ENCODE data around the gene PIK3R5. TPM values are rescaled to one million over a fixed set of nuclear protein-coding genes. Genes with fewer than 3 reads are reported as not detected.

Gene PIK3R5
- total RNA-seq, 1 experiment from 2014 or later = 0.09 TPM

DNA sequence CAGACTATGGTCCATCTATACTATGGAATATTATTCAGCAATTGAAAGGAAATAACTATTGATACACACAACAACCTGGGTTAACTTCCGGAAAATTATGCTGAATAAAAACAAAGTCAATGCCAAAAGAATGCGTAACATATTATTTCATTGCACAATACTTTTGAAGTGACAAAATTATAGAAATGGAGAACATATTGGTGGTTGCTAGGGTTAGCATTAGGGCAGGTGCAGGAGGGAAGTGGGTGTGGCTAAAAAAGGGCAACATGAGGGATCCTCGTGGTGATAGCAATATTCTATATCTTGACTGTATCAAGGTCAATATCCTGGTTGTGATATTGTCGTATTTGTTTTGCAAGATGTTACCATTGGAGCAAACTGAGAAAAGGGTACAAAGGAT, 34.9 kb downstream of the PIK3R5 start:
- BruUV-seq (replicated peaks) = no TSS peak
- intact Hi-C loops (cut with micrococcal nuclease; ENCODE audit: unreplicated experiment) = no loop called here

DNA sequence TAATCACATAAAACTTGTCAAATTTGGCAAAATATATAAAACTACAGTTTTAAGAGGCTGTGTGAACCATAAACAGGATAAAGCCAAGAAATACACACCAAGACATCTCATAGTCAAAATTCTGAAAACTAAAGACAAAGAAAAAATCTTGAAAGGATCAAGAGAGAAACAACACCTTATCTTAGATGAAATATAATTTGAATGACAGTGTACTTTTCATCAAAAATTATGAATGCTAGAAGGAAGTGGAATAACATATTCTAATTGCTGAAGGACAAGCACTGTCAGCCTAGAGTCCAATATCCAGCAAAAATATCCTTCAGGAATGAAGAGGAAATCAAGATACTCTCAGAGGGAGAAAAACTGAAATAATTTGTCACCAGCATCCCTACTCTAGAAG, 37.2 kb downstream of the PIK3R5 start:
- Histone ChIP-seq H3K9me3 (ENCODE audit: low read depth, low read length, poor library complexity, severe bottlenecking) (peaks cover 16% of the 10 kb centered on the region), H3K4me1 (ENCODE audit: insufficient read depth, low read length, poor library complexity, severe bottlenecking) (no peaks in the 10 kb centered on the region), H3K4me3 (ENCODE audit: low read depth, low read length, poor library complexity, severe bottlenecking) (no peak overlapping the region), H3K27ac (ENCODE audit: low read depth, low read length, poor library complexity, severe bottlenecking) (no peak overlapping the region), H3K27me3 (replicated peaks; ENCODE audit: insufficient read depth, low read depth, low read length, poor library complexity) (peaks cover 29% of the 10 kb centered on the region), H3K36me3 (ENCODE audit: insufficient read depth, low read length, poor library complexity, severe bottlenecking) (no peaks in the 10 kb centered on the region)
- TF ChIP-seq CTCF (conservative IDR thresholded peaks at IDR 0.05; ENCODE audit: low read depth, low read length) (no peak), EZH2 (IDR thresholded peaks at IDR 0.05; ENCODE audit: borderline replicate concordance, low read depth, low read length, poor library complexity, severe bottlenecking) (no peak)
- BruUV-seq (replicated peaks) = no TSS peak
- no peak for DNase-seq (ENCODE audit: low spot score)
- intact Hi-C loops (cut with micrococcal nuclease; ENCODE audit: unreplicated experiment) = no loop called here
- ChIA-PET POLR2A (ENCODE audit: low non-redundant PET) (no interaction called here), CTCF (no interaction called here)

More for the DNA sequence above, 34.9 kb downstream of the PIK3R5 start:
- no peaks in the 10 kb centered on the region for H3K4me1 ChIP-seq (ENCODE audit: insufficient read depth, low read length, poor library complexity, severe bottlenecking)
- TF ChIP-seq CTCF (conservative IDR thresholded peaks at IDR 0.05; ENCODE audit: low read depth, low read length) (no peak), EZH2 (IDR thresholded peaks at IDR 0.05; ENCODE audit: borderline replicate concordance, low read depth, low read length, poor library complexity, severe bottlenecking) (no peak)
- H3K4me3 ChIP-seq (ENCODE audit: low read depth, low read length, poor library complexity, severe bottlenecking) = no peak overlapping the region
- H3K27ac ChIP-seq (ENCODE audit: low read depth, low read length, poor library complexity, severe bottlenecking) = no peak overlapping the region
- H3K36me3 ChIP-seq (ENCODE audit: insufficient read depth, low read length, poor library complexity, severe bottlenecking) = no peaks in the 10 kb centered on the region
- no peak for DNase-seq (ENCODE audit: low spot score)
- H3K9me3 ChIP-seq (ENCODE audit: low read depth, low read length, poor library complexity, severe bottlenecking) = peaks cover 16% of the 10 kb centered on the region
- ChIA-PET POLR2A (ENCODE audit: low non-redundant PET) (no interaction called here), CTCF (no interaction called here)
- H3K27me3 ChIP-seq (replicated peaks; ENCODE audit: insufficient read depth, low read depth, low read length, poor library complexity) = peaks cover 36% of the 10 kb centered on the region

GRCh38 chr17:8927395-8927794, 38.1 kb downstream of the PIK3R5 start:
- H3K4me3 ChIP-seq (ENCODE audit: low read depth, low read length, poor library complexity, severe bottlenecking) = no peak overlapping the region
- no peak overlapping the region for H3K27ac ChIP-seq (ENCODE audit: low read depth, low read length, poor library complexity, severe bottlenecking)
- ChIA-PET CTCF (no interaction called here), POLR2A (ENCODE audit: low non-redundant PET) (no interaction called here)
- H3K4me1 ChIP-seq (ENCODE audit: insufficient read depth, low read length, poor library complexity, severe bottlenecking) = no peaks in the 10 kb centered on the region
- H3K27me3 ChIP-seq (replicated peaks; ENCODE audit: insufficient read depth, low read depth, low read length, poor library complexity) = peaks cover 21% of the 10 kb centered on the region
- H3K9me3 ChIP-seq (ENCODE audit: low read depth, low read length, poor library complexity, severe bottlenecking) = peaks cover 16% of the 10 kb centered on the region
- intact Hi-C loops (cut with micrococcal nuclease; ENCODE audit: unreplicated experiment) = no loop called here
- no peak for DNase-seq (ENCODE audit: low spot score)
- BruUV-seq (replicated peaks) = no TSS peak
- H3K36me3 ChIP-seq (ENCODE audit: insufficient read depth, low read length, poor library complexity, severe bottlenecking) = no peaks in the 10 kb centered on the region
- no peak for TF ChIP-seq CTCF (conservative IDR thresholded peaks at IDR 0.05; ENCODE audit: low read depth, low read length)
- TF ChIP-seq EZH2 (IDR thresholded peaks at IDR 0.05; ENCODE audit: borderline replicate concordance, low read depth, low read length, poor library complexity, severe bottlenecking) = no peak

Measured in A673 (cell line).